ENCODE results near the gene HDGFL2. TPM values are rescaled to one million over a fixed set of nuclear protein-coding genes. Genes with fewer than 3 reads are reported as not detected.
A peak's percentile ranks its signal among the peaks of the same experiment; 100 is the strongest.

HDGFL2 gene
- total and polyA plus RNA-seq, 2 of the 8 experiments (the other 6 are each of a cell fraction or from before 2014, with no cell fraction given), result 31.1 to 106 TPM

GRCh38 chr19:4491446-4491845 lies 19.3 kb downstream of the HDGFL2 start:
- no peaks in the 10 kb centered on the region; a peak in 1 of 7 replicates for H3K27me3 ChIP-seq (replicated peaks in 1 of 4; ENCODE audit: control insufficient read depth in 3 of 4, extremely low read depth in 1 of 4, insufficient read depth in 3 of 4, low read length in 3 of 4)
- peaks cover 6 to 61% (median 45%) of the 10 kb centered on the region in 4 experiments; a peak in 6 of 8 replicates for H3K36me3 ChIP-seq (ENCODE audit: control insufficient read depth in 2 of 4, insufficient read depth in 4 of 4, low read length in 3 of 4)
- no peak overlapping the region for H3K27ac ChIP-seq (ENCODE audit: low read depth, low read length)
- H2AK5ac ChIP-seq (ENCODE audit: low read depth, low read length), result no peak overlapping the region
- CTCF ChIA-PET (ENCODE audit: partially characterized antibody), result no interaction called here
- H3K4me3 ChIP-seq (ENCODE audit: extremely low read depth in 1 of 4, insufficient read depth in 2 of 4, low read depth in 3 of 4, low read length in 4 of 4), result no peak overlapping the region
- H3K18ac ChIP-seq (ENCODE audit: extremely low read depth, low read length), result no peak overlapping the region
- POLR2A ChIA-PET (ENCODE audit: partially characterized antibody), result no interaction called here
- H4K91ac ChIP-seq (replicated peaks; ENCODE audit: insufficient read length, low read length), result no peak overlapping the region
- no peak overlapping the region for H4K5ac ChIP-seq (ENCODE audit: insufficient read length, low read depth, low read length)
- H3K9me3 ChIP-seq (ENCODE audit: insufficient read depth in 2 of 2, low read depth in 1 of 2, low read length in 1 of 2), result no peaks in the 10 kb centered on the region
- no peaks in the 10 kb centered on the region for H3K4me1 ChIP-seq (replicated peaks in 1 of 4; ENCODE audit: control insufficient read depth in 3 of 4, insufficient read depth in 4 of 4, low read length in 3 of 4)
- peaks cover 10% of the 10 kb centered on the region; the same call in 1 of the 2 replicates for H3K23me2 ChIP-seq (ENCODE audit: low read depth, low read length)
- H4K8ac ChIP-seq (ENCODE audit: extremely low read depth, insufficient read depth, low read length), result peak overlapping the region; percentile 11; the same call in 1 of the 2 replicates
- no peak overlapping the region for H2BK5ac ChIP-seq (ENCODE audit: low read depth, low read length)
- no peak overlapping the region for H2BK12ac ChIP-seq (ENCODE audit: low read depth, low read length)
- no peak overlapping the region for H3K9ac ChIP-seq (replicated peaks in 1 of 4; ENCODE audit: extremely low read depth in 1 of 4, low read depth in 3 of 4, low read length in 3 of 4)
- FAIRE-seq (no peak), DNase-seq (ENCODE audit: low read depth in 1 of 2, low spot score in 2 of 2) (no peak)
- H2BK20ac ChIP-seq (ENCODE audit: low read length), result no peak overlapping the region
- no peak overlapping the region for H3K4me2 ChIP-seq (ENCODE audit: insufficient read depth in 1 of 2, low read depth in 2 of 2, low read length in 2 of 2)
- no peak overlapping the region for H3K23ac ChIP-seq (ENCODE audit: insufficient read length)
- H2BK15ac ChIP-seq (ENCODE audit: low read length), result no peak overlapping the region
- H3K79me1 ChIP-seq (ENCODE audit: low read depth, low read length), result peaks cover 6% of the 10 kb centered on the region
- H3K4ac ChIP-seq (replicated peaks; ENCODE audit: insufficient read length, low read depth, low read length), result no peak overlapping the region
- H2AFZ ChIP-seq (ENCODE audit: low read length), result no peak overlapping the region
- H3K14ac ChIP-seq (ENCODE audit: insufficient read length), result no peak overlapping the region
- H3K79me2 ChIP-seq (ENCODE audit: control insufficient read depth in 1 of 2, insufficient read depth in 2 of 2, low read length in 2 of 2), result 0 out of 4 replicates have a peak, but pooled peaks cover 0 to 3% of the 10 kb centered on the region in 2 experiments
- 94% methylated on average over 14 of the region's 21 CpGs; no CpG with 5 or more reads in 1 of the 2 experiments for WGBS, 2 experiments (ENCODE audit: extremely low coverage in 1 of 2, insufficient coverage in 1 of 2, insufficient read length in 1 of 2, insufficient replicate concordance in 2 of 2, low coverage in 1 of 2, low lambda C conversion rate in 2 of 2, missing lambda C conversion rate in 1 of 2)
- H2BK120ac ChIP-seq (replicated peaks; ENCODE audit: low read depth, low read length), result no peak overlapping the region
- peaks cover 7 to 20% of the 10 kb centered on the region in 2 experiments for H4K20me1 ChIP-seq (replicated peaks in 1 of 2; ENCODE audit: control insufficient read depth in 1 of 2, insufficient read depth in 2 of 2, low read length in 2 of 2)
- H3K56ac ChIP-seq (replicated peaks; ENCODE audit: insufficient read length, low read depth, low read length), result no peak overlapping the region
- no peak for TF ChIP-seq MAX (IDR thresholded peaks at IDR 0.05)
- TF ChIP-seq HDAC6 (IDR thresholded peaks at IDR 0.05; ENCODE audit: low read depth, low read length), result no peak
- TF ChIP-seq KDM1A (IDR thresholded peaks at IDR 0.05; ENCODE audit: borderline replicate concordance, low read length), result no peak
- no peak for TF ChIP-seq MAFK (IDR thresholded peaks at IDR 0.05; ENCODE audit: low read depth, low read length)
- no peak for TF ChIP-seq POU5F1 (IDR thresholded peaks at IDR 0.05; ENCODE audit: low read depth, low read length)
